GM12891 (cell line): Measurements from ENCODE around the gene ARHGAP26.

Source experiments
- DNase-seq: peaks from one replicate; pipeline ENCODE4 v3.0.0; 2011; ENCODE audit warnings: low spot score; ENCODE audit not compliant: insufficient read length
- FAIRE-seq: peaks from 2 replicates; lab custom pipeline; 2011; peaks lifted over from hg19 to GRCh38; lab: Jason Lieb, UNC
- PAX5 ChIP-seq: IDR thresholded peaks from 2 replicates; pipeline ENCODE4 v1.6.1; 2011; ENCODE audit warnings: low read length, moderate library complexity, mild to moderate bottlenecking; ENCODE audit not compliant: insufficient read depth, severe bottlenecking
- POLR2A ChIP-seq: IDR thresholded peaks from 2 replicates; pipeline ENCODE4 v1.6.1; 2011; ENCODE audit warnings: low read depth, low read length, control low read depth
- POLR2AphosphoS5 ChIP-seq: IDR thresholded peaks from 2 replicates; pipeline ENCODE4 v1.6.1; 2011; ENCODE audit warnings: low read depth, low read length, control low read depth
- POU2F2 ChIP-seq: IDR thresholded peaks from 2 replicates; pipeline ENCODE4 v1.6.1; 2011; ENCODE audit warnings: low read depth, mild to moderate bottlenecking, control low read depth, low read length, moderate library complexity
- SPI1 ChIP-seq: IDR thresholded peaks from 2 replicates; pipeline ENCODE4 v1.6.1; 2011; ENCODE audit warnings: low read depth, low read length, control low read depth
- TAF1 ChIP-seq: IDR thresholded peaks from 2 replicates; pipeline ENCODE4 v1.6.1; 2011; ENCODE audit warnings: low read depth, low read length, control low read depth

The ARHGAP26 gene

DNA sequence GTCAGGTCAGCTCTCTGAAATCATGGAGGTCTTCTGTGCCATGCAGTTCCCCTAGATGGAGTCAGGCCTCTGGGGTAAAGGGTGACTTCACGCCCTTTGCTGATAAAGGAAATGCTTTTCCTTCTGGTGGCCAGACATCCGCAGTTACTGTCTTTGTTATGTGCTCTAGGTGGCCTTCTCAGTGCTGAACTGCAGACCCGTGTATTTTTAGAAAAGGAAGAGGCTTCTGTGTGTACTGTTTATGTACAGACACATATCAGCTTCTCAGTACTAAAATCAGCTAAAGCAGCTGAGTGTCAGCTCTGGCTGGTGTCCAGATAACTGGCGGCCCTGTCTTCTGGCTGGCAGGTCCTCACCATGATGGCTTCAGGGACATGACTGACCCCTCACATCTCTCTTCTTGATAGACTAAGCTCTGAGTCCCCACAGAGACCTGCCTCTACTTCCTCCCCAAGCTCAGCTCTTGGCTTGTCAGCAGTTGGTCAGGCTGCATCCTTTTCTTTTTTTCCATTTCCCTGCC lies 75.3 kb downstream of the ARHGAP26 start:
- TF ChIP-seq PAX5, result no peak
- TF ChIP-seq POLR2AphosphoS5, result no peak
- no peak for TF ChIP-seq POU2F2
- TF ChIP-seq SPI1, result 0 out of 2 replicates have a peak, but pooled peaks have one; percentile 25
- no peak for TF ChIP-seq POLR2A
- TF ChIP-seq TAF1, result no peak
- DNase-seq, result no peak
- FAIRE-seq, result no peak

DNA sequence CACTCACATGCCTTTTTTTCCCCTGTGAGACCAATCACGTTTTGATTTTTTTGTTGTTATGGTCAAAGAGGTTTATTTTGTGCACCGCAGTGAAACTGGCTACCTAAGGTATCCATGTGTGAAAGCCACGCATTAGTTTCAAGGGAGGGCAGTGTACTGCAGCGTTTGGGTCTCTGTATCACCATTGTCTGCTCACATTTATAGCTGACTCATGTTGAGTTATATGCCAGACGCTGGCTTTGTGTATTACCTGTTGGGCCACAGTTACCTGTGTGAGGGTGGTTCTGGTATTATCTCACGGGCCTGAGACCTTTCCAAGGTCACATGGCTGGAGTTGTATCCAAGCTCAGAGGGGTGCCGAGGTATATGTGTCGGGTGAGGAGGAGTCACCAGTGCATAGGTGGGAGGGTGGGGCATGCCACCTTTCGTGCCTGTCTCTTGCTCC lies 75.8 kb downstream of the ARHGAP26 start:
- no peak for TF ChIP-seq SPI1
- TF ChIP-seq POLR2AphosphoS5, result no peak
- TF ChIP-seq TAF1, result no peak
- no peak for TF ChIP-seq PAX5
- TF ChIP-seq POLR2A, result no peak
- no peak for TF ChIP-seq POU2F2
- FAIRE-seq, result peak; percentile 87
- no peak for DNase-seq

DNA sequence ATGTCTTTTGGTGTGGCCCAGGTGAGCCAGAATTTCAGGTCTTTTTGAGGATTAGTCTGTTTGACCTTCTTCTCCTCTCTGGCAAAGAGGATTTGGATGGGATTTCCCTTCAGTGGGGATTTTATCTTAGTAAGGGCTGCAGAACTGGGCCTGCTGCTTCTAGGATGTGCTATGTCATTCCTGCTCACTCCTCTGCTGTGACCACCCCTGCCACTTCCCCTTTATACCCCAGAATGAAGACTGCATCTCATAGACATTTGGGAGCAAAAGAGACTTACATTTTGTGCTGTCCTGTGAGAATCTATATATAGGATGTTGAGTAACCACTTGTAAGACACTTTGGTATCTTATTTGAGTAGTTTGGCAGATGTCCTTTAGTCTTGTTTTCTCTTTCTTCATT lies 76.2 kb downstream of the ARHGAP26 start:
- DNase-seq, result no peak
- no peak for TF ChIP-seq PAX5
- peak; percentile 62 for TF ChIP-seq SPI1
- TF ChIP-seq POLR2A, result no peak
- no peak for FAIRE-seq

DNA sequence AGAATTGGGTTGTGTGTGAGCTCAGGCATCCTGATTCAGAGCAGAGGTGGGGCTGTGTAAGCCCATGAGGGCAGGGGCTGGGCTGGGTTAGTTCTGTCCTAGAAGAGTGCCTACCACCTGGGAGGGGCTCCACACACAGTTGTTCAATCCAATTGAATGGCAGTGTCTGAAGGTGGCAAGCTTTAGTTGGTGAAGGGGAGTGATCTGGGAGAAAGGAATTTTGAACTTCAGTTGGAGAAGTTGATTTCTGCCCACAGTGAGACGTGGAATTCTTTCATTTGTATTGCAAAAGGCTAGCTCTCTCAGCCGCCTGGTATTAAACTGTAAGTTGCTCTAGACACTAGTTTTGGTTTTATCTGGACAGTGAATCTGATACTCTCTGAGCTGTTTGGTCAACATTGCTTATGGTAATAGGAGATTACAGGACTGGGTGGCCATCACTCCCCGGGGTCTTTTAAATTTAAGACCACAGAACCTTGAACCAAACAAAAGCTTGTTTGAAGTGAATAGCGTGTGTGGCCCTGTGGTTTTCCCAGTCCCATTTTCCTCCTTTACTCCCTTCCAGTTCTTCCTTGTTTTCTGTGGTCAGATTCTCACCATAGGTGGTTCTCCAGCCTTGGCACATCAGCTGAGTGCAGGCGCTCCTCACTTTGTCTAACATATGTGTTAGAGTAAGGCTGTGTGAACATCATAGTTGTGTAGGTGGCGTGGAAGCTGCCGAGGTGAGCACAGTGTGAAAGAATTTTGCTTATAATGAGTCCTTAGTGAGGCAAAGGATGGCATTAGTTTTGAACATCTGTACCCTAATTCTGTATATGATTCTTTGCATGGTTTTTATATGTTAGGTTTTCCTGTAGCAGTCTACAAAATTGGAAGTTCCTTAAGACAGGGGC lies 78.0 kb downstream of the ARHGAP26 start:
- FAIRE-seq (no peak), DNase-seq (no peak)
- TF ChIP-seq SPI1 (no peak), TAF1 (no peak), POLR2AphosphoS5 (no peak), POLR2A (no peak), POU2F2 (no peak), PAX5 (no peak)

DNA sequence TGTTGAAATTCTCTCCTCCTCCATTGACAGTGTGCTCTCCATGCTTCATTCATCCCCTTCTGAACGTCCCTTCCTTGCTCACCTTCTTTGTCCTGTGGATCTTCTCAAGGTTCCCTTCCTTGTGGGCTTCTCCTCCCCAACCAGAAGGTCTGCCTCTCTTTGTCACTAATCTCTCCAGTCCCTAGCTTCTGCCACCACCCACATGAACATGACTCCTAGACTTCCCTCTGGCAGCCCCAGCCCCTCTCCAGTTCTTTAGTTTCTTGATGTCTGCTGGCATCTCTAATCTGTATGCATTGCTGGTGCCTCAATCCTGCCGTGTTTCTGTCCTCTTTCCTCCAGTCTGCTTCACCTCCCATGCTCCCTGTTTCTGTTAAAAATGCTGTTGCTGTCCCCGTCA lies 79.3 kb downstream of the ARHGAP26 start:
- TF ChIP-seq POU2F2 (no peak), POLR2A (no peak), TAF1 (no peak), POLR2AphosphoS5 (no peak), PAX5 (no peak), SPI1 (no peak)
- FAIRE-seq (no peak), DNase-seq (no peak)

DNA sequence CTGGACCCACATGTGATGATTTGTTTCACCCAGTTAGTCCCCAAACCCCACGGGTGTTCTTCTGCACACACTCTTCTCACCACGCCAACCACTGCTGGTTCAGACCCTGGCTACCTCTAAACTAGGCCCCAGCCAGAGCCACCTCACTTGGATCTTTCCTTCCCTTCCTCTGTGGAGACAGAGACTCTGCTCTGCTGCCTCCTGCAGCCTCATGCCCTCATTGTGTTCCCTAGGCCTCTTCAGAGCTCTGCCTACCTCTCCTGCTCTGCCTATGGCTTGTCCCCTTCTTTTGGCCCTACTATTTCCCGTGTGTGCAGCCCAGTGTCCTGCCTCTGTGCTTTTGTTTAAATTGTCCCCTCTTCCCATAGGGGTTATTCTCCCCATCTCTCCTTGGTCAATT lies 79.7 kb downstream of the ARHGAP26 start:
- DNase-seq (no peak), FAIRE-seq (no peak)
- TF ChIP-seq PAX5 (no peak), POLR2A (no peak), POLR2AphosphoS5 (no peak), POU2F2 (no peak), TAF1 (no peak), SPI1 (no peak)

DNA sequence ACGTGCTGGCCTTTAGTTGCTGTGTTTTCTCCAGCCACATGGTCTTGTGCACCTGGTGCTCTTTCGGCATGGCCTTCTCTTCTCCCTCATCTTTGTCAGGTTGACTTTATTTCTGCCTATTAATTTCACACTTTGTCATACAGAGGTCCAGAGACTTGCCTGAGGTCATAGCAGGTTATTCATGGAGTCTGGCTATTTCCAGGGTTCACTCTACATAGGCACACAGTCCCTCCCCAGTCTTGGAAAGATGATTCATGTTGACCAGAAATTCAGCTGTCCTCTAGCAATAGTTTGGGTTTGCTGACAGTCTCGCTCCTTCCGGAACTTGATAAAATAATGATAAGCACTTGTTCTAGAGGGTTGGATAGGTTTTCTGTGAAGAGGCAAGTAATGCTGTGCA lies 81.6 kb downstream of the ARHGAP26 start:
- FAIRE-seq (no peak), DNase-seq (no peak)
- no peak for TF ChIP-seq TAF1

DNA sequence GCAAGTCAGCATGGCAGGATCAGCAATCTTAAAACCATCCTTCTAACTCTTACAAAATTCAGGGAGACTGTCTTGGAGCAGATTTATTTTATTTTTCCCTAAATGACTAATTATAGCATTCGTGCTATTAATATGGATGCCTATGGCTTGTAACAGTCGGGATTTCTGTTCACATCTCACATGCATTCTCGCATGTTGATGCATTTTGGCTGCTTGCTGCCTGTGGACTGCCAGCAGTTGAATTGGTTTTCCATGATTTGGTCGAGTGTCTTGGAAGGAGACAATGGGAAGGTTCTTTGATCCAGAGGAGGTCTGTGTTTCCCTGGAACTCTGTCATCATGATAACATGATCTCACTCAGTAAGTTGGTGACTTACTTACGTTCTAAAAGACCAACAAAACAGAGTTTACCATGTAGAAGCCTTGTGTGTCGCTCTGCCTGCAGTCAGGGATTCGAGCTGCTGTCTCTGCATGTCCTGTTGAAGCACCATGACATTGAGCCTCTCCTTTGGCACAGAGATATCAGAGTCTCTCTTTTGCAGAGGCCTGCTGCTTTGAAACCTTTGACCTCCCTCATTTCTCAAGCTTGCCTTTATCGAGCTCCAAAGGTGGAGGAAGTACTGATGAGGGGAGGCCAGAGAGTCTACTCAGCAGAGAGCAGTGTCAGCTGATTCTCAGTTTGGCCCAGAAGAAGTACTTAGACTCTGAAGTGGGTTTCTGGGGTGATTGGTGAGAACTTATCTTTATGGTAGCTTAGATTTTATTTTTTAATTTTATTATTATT lies 82.4 kb downstream of the ARHGAP26 start:
- no peak for FAIRE-seq
- DNase-seq, result no peak
- TF ChIP-seq POLR2AphosphoS5 (no peak), SPI1 (no peak)

DNA sequence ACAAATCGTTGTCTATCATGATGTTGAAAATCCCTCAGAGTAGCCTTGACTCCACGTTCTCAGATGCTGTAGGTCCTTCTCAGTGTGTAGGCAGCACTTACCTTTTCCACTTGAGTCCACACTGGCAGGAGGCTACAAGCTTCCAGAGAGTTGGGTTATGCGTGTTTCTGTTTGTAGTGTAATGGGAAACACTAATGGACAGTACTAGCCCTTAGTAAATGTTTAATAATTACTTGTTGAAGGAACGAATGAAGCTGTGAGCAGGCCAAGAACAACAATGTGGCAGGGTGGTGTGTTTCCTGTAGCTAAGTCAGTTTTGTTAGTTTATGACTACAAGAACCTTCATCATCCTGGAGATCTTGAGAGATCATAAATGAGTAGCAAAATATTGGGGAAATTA lies 83.5 kb downstream of the ARHGAP26 start:
- FAIRE-seq (no peak), DNase-seq (no peak)
- TF ChIP-seq POLR2AphosphoS5, result no peak

DNA sequence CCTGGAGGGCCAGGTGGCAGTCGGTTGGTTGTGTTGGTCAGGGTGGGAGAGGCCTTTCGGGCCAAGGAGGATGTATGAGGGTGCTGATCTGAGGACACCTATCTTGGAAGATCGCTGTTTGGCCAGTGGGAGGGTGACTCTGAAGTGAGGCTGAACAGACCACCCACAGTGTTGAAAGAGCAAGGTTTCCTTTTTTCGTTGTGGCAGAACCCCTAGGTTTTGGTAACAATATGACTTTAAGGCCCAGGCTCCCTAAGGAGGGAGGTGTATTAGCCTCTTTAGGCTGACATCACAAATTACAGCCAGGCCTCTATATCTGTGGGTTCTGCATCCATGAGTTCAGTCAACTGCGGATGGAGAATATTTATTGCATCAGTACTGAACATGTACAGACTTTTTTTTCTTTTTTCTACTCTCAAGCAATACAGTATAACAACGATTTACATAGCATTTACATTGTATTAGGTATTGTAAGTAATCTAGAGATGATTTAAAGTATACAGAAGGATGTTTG lies 86.1 kb downstream of the ARHGAP26 start:
- FAIRE-seq (no peak), DNase-seq (no peak)
- TF ChIP-seq PAX5 (no peak), POU2F2 (no peak), POLR2AphosphoS5 (no peak), SPI1 (no peak), TAF1 (no peak), POLR2A (no peak)
